ENCODE results near the gene KRT12. TPM values are rescaled to one million over a fixed set of nuclear protein-coding genes. Genes with fewer than 3 reads are reported as not detected.

KRT12 gene
- total RNA-seq, 6 experiments from 2014 or later: not detected

GRCh38 chr17:40813804-40814203 lies 53.2 kb downstream of the KRT12 start:
- 0 out of 2 replicates have a peak overlapping the region, but pooled peaks have one; percentile 3 for H3K4me3 Mint-ChIP-seq
- H3K4me1 Mint-ChIP-seq (ENCODE audit: low read depth): peaks cover 47% of the 10 kb centered on the region
- peak; percentile 36 for DNase-seq
- peaks cover 23% of the 10 kb centered on the region for H3K36me3 Mint-ChIP-seq (ENCODE audit: low read depth)
- H3K9me3 Mint-ChIP-seq: no peaks in the 10 kb centered on the region
- no peak overlapping the region for H3K27ac Mint-ChIP-seq
- TF ChIP-seq CTCF (IDR thresholded peaks at IDR 0.05): no peak
- H3K27me3 Mint-ChIP-seq (ENCODE audit: insufficient read depth): no peaks in the 10 kb centered on the region; the same call in 1 of the 2 replicates

GRCh38 chr17:40812639-40813038 lies 54.4 kb downstream of the KRT12 start:
- H3K4me1 Mint-ChIP-seq (ENCODE audit: low read depth): peaks cover 39% of the 10 kb centered on the region
- H3K36me3 Mint-ChIP-seq (ENCODE audit: low read depth): peaks cover 14% of the 10 kb centered on the region
- DNase-seq: no peak
- no peak overlapping the region for H3K27ac Mint-ChIP-seq
- H3K9me3 Mint-ChIP-seq: no peaks in the 10 kb centered on the region
- no peak for TF ChIP-seq CTCF (IDR thresholded peaks at IDR 0.05)
- peaks cover 6% of the 10 kb centered on the region; the same call in 1 of the 2 replicates for H3K27me3 Mint-ChIP-seq (ENCODE audit: insufficient read depth)
- no peak overlapping the region for H3K4me3 Mint-ChIP-seq

Other genes starting within 250 kb of the KRT12 start
- 100 to 1,000 TPM; 114 to 148 (median 139) TPM for gene SMARCE1, start 219.4 kb downstream of the KRT12 start, total RNA-seq (2021; fragmentation: NEBNext Ultra II Directional; extraction: Animal tissue kit (Norgen Biotek cat#: 25700))
- not detected for gene KRT222, start 202.0 kb downstream of the KRT12 start, total RNA-seq (2021; fragmentation: NEBNext Ultra II Directional; extraction: Animal tissue kit (Norgen Biotek cat#: 25700))
- not detected for gene KRT24, start 163.5 kb downstream of the KRT12 start, total RNA-seq (2021; fragmentation: NEBNext Ultra II Directional; extraction: Animal tissue kit (Norgen Biotek cat#: 25700))
- gene KRT25, start 111.9 kb downstream of the KRT12 start, total RNA-seq (2021; fragmentation: NEBNext Ultra II Directional; extraction: Animal tissue kit (Norgen Biotek cat#: 25700)): not detected
- gene KRT26, start 95.0 kb downstream of the KRT12 start, total RNA-seq (2021; fragmentation: NEBNext Ultra II Directional; extraction: Animal tissue kit (Norgen Biotek cat#: 25700)): not detected
- not detected for gene KRT27, start 84.7 kb downstream of the KRT12 start, total RNA-seq (2021; fragmentation: NEBNext Ultra II Directional; extraction: Animal tissue kit (Norgen Biotek cat#: 25700))
- gene KRT28, start 67.3 kb downstream of the KRT12 start, total RNA-seq (2021; fragmentation: NEBNext Ultra II Directional; extraction: Animal tissue kit (Norgen Biotek cat#: 25700)): not detected
- 10 to 100 TPM; 61.4 to 71.0 (median 65.3) TPM for gene KRT10, start 44.6 kb downstream of the KRT12 start, total RNA-seq (2021; fragmentation: NEBNext Ultra II Directional; extraction: Animal tissue kit (Norgen Biotek cat#: 25700))
- gene KRT20, start 18.0 kb upstream of the KRT12 start, total RNA-seq (2021; fragmentation: NEBNext Ultra II Directional; extraction: Animal tissue kit (Norgen Biotek cat#: 25700)): not detected
- gene KRT23, start 70.4 kb upstream of the KRT12 start, total RNA-seq (2021; fragmentation: NEBNext Ultra II Directional; extraction: Animal tissue kit (Norgen Biotek cat#: 25700)): under 1 TPM in 1 of 6 experiments, not detected in 5; 0.14 TPM
- not detected for gene KRT39, start 99.7 kb upstream of the KRT12 start, total RNA-seq (2021; fragmentation: NEBNext Ultra II Directional; extraction: Animal tissue kit (Norgen Biotek cat#: 25700))
- not detected for gene KRT40, start 117.1 kb upstream of the KRT12 start, total RNA-seq (2021; fragmentation: NEBNext Ultra II Directional; extraction: Animal tissue kit (Norgen Biotek cat#: 25700))
- not detected for gene KRTAP3-3, start 126.9 kb upstream of the KRT12 start, total RNA-seq (2021; fragmentation: NEBNext Ultra II Directional; extraction: Animal tissue kit (Norgen Biotek cat#: 25700))
- not detected for gene KRTAP3-2, start 132.7 kb upstream of the KRT12 start, total RNA-seq (2021; fragmentation: NEBNext Ultra II Directional; extraction: Animal tissue kit (Norgen Biotek cat#: 25700))
- gene KRTAP3-1, start 141.9 kb upstream of the KRT12 start, total RNA-seq (2021; fragmentation: NEBNext Ultra II Directional; extraction: Animal tissue kit (Norgen Biotek cat#: 25700)): 10 to 100 TPM in 1 of 6 experiments, 1 to 10 TPM in 5; 2.5 to 10.2 (median 3.3) TPM
- gene KRTAP1-5, start 160.0 kb upstream of the KRT12 start, total RNA-seq (2021; fragmentation: NEBNext Ultra II Directional; extraction: Animal tissue kit (Norgen Biotek cat#: 25700)): 100 to 1,000 TPM in 1 of 6 experiments, 10 to 100 TPM in 5; 61.6 to 114 (median 76.8) TPM
- not detected for gene KRTAP1-4, start 163.0 kb upstream of the KRT12 start, total RNA-seq (2021; fragmentation: NEBNext Ultra II Directional; extraction: Animal tissue kit (Norgen Biotek cat#: 25700))
- not detected for gene KRTAP1-3, start 167.7 kb upstream of the KRT12 start, total RNA-seq (2021; fragmentation: NEBNext Ultra II Directional; extraction: Animal tissue kit (Norgen Biotek cat#: 25700))
- gene KRTAP1-1, start 174.2 kb upstream of the KRT12 start, total RNA-seq (2021; fragmentation: NEBNext Ultra II Directional; extraction: Animal tissue kit (Norgen Biotek cat#: 25700)): 1 to 10 TPM in 1 of 6 experiments, under 1 TPM in 5; 0.21 to 1.1 (median 0.50) TPM
- under 1 TPM in 1 of 6 experiments, not detected in 5; 0.38 TPM for gene KRTAP2-1, start 180.1 kb upstream of the KRT12 start, total RNA-seq (2021; fragmentation: NEBNext Ultra II Directional; extraction: Animal tissue kit (Norgen Biotek cat#: 25700))
- gene KRTAP2-2, start 188.0 kb upstream of the KRT12 start, total RNA-seq (2021; fragmentation: NEBNext Ultra II Directional; extraction: Animal tissue kit (Norgen Biotek cat#: 25700)): under 1 TPM in 4 of 6 experiments, not detected in 2; 0.46 to 0.96 (median 0.53) TPM
- 100 to 1,000 TPM in 1 of 6 experiments, 10 to 100 TPM in 5; 30.3 to 105 (median 44.4) TPM for gene KRTAP2-3, start 192.9 kb upstream of the KRT12 start, total RNA-seq (2021; fragmentation: NEBNext Ultra II Directional; extraction: Animal tissue kit (Norgen Biotek cat#: 25700))
- not detected for gene KRTAP2-4, start 198.7 kb upstream of the KRT12 start, total RNA-seq (2021; fragmentation: NEBNext Ultra II Directional; extraction: Animal tissue kit (Norgen Biotek cat#: 25700))
- gene KRTAP4-7, start 216.9 kb upstream of the KRT12 start, total RNA-seq (2021; fragmentation: NEBNext Ultra II Directional; extraction: Animal tissue kit (Norgen Biotek cat#: 25700)): not detected
- not detected for gene KRTAP4-8, start 230.9 kb upstream of the KRT12 start, total RNA-seq (2021; fragmentation: NEBNext Ultra II Directional; extraction: Animal tissue kit (Norgen Biotek cat#: 25700))
- not detected for gene KRTAP4-16, start 235.0 kb upstream of the KRT12 start, total RNA-seq (2021; fragmentation: NEBNext Ultra II Directional; extraction: Animal tissue kit (Norgen Biotek cat#: 25700))
- gene KRTAP4-9, start 238.2 kb upstream of the KRT12 start, total RNA-seq (2021; fragmentation: NEBNext Ultra II Directional; extraction: Animal tissue kit (Norgen Biotek cat#: 25700)): under 1 TPM in 2 of 6 experiments, not detected in 4; 0.85 to 0.90 TPM

All from HFFc6 (cell line).